22Rv1 (cell line): Measurements from ENCODE around the gene TMEM178B.

ENCODE experiments used
- ZFX ChIP-seq: fragments of 450-650 bp; IDR thresholded peaks from 2 replicates; pipeline ENCODE4 v1.6.1; 2017; ENCODE audit warnings: antibody characterized with exemption, borderline replicate concordance
- TF ChIP-seq, protein P1 (sequence below): fragments of 450-650 bp; IDR thresholded peaks from 2 replicates; pipeline ENCODE4 v1.5.1; 2017; ENCODE audit warnings: mild to moderate bottlenecking

DNA sequence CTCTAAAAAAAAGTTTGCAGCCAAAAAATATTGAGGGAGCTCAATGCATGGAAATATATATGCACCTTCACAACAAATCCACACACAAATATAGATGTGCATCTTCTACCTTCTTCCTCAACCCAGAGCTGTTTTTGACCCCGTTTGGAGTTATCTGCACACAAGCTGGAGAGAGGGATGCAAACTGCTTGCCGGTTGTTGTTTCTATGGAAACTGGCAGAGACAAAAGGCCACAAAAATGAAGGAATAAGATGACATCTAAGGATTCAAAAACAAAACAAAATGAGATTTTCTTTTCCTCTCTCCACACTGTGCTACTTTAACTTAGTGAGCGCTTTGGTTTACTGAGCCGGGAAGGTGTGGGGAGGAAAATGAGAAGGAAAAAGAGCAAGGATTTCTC lies 267.1 kb downstream of the TMEM178B start:
- TF ChIP-seq, protein P1, sequence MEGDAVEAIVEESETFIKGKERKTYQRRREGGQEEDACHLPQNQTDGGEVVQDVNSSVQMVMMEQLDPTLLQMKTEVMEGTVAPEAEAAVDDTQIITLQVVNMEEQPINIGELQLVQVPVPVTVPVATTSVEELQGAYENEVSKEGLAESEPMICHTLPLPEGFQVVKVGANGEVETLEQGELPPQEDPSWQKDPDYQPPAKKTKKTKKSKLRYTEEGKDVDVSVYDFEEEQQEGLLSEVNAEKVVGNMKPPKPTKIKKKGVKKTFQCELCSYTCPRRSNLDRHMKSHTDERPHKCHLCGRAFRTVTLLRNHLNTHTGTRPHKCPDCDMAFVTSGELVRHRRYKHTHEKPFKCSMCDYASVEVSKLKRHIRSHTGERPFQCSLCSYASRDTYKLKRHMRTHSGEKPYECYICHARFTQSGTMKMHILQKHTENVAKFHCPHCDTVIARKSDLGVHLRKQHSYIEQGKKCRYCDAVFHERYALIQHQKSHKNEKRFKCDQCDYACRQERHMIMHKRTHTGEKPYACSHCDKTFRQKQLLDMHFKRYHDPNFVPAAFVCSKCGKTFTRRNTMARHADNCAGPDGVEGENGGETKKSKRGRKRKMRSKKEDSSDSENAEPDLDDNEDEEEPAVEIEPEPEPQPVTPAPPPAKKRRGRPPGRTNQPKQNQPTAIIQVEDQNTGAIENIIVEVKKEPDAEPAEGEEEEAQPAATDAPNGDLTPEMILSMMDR, result no peak
- TF ChIP-seq ZFX, result no peak
